ENCODE measurements around the gene SLC19A1. TPM values are rescaled to one million over a fixed set of nuclear protein-coding genes. Genes with fewer than 3 reads are reported as not detected.

Gene SLC19A1
- total and polyA plus RNA-seq, 10 donors = 7.5 to 52.8 (median 32.4) TPM

DNA sequence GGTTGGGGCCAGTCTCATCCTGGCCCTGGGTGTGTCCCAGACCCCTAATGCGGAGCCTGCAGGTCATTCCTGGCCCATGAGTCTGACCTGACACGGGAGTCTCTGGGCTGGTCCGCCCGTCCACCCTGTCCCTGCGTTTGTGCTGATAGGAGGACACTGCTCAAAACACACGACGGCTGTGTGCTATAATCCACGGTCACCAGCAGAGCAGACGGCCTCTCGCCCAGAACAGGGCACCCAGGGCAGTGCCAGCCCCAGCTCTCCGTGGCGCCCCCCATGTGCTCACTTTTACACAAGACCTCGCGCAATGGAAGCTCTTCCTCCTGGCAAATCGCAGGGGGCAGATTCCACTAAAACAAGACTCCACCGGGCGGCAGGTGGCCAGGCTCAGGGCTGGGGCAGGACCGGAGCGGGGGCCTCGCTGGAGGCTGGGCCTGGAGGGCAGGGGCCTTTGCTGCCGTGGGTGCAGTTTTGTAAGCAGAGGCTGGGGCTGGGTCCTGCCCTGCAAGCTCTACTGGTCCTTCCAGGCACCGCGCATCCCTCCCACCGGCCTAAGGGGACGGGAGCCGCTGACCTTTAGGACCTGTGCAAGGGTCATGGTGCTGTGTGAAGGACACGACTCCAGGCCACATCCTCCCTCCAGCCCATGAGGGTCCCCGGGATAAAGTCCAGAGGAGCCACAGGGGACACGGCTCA is 10.6 kb upstream of the SLC19A1 start:
- peak overlapping the region in 1 of 8 donors; percentile 61 for H3K4me3 ChIP-seq
- no peaks in the 10 kb centered on the region for H3K9me3 ChIP-seq
- no peaks in the 10 kb centered on the region for H3K36me3 ChIP-seq
- WGBS, 5 donors = 83 to 91% (median 84%) methylated on average over 6 to 29 of the region's 29 CpGs
- intact Hi-C loops (cut with DNase I; ENCODE audit: low total_unique reads) = no loop called here
- H3K27me3 ChIP-seq (replicated peaks in 1 of 7) = peaks cover 0 to 12% (median 0%) of the 10 kb centered on the region in 7 donors
- H3K4me1 ChIP-seq = peaks cover 18 to 63% (median 48%) of the 10 kb centered on the region in 6 donors
- H3K27ac ChIP-seq = peak overlapping the region in 7 of 8 donors; percentile 64 to 95 (median 89)
- DNase-seq = peak; percentile 84
- TF ChIP-seq CTCF (IDR thresholded peaks at IDR 0.05 in 8 of 11, conservative IDR thresholded peaks at IDR 0.05 in 3 of 11) (no peak), POLR2A (IDR thresholded peaks at IDR 0.05) (no peak), POLR2AphosphoS5 (IDR thresholded peaks at IDR 0.05) (no peak)

DNA sequence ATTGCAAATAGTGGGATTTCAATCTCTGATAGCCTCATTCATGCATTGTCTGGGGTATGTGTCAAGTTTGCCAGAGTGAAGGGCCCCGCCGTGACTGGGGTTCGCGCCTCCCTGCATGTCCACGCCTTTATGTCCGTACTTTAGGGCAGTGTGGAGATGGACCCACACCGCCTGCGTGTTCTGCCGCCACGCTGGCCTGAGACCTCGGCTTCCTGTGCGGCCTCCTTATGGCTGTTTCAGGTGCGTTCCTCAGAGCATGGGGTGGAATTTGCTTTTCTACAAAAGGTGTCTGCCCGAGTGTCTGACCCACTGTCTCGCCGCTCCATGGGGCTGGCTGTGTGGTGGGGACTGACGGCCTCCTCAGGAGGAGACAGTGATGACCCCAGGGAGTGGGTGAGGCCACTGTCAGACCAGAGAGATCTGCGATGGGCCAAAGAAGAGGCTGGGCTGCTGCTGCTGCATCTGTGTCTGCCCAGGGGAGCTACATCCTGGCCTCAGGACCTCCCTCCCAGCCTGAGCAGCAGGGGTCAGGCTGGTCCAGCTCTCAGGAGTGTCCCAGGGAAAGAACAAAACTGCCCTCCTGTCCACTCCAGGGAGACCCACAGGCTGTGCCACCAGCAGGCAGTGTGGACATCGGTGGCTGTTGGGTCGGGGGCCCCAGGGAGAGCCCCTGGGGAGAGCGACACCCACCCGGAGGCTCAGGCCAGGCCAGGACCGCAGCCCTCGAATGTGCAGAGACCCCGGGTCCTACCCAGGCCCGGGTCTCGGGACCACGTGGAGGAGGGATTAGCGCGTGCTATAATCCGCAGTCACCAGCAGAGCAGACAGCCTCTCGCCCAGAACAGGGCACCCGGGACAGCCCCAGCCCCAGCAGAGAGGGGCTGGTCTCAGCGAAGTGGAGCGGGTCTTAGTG is 9.8 kb upstream of the SLC19A1 start:
- DNase-seq = peak; percentile 81
- Histone ChIP-seq H3K27me3 (replicated peaks in 1 of 7) (peaks cover 0 to 12% (median 0%) of the 10 kb centered on the region in 7 donors), H3K4me1 (peaks cover 18 to 63% (median 48%) of the 10 kb centered on the region in 6 donors), H3K36me3 (no peaks in the 10 kb centered on the region), H3K27ac (peak overlapping the region in 7 of 8 donors; percentile 64 to 95 (median 89)), H3K4me3 (peak overlapping the region in 1 of 8 donors; percentile 61), H3K9me3 (no peaks in the 10 kb centered on the region)
- TF ChIP-seq POLR2A (IDR thresholded peaks at IDR 0.05) (no peak), POLR2AphosphoS5 (IDR thresholded peaks at IDR 0.05) (peak in 2 of 3 donors; percentile 3 to 19), CTCF (IDR thresholded peaks at IDR 0.05 in 8 of 11, conservative IDR thresholded peaks at IDR 0.05 in 3 of 11) (no peak)
- WGBS, 5 donors = 83 to 91% (median 86%) methylated on average over 22 to 35 of the region's 35 CpGs
- intact Hi-C loops (cut with DNase I; ENCODE audit: low total_unique reads) = no loop called here

- Histone ChIP-seq H3K36me3 (no peaks in the 10 kb centered on the region), H3K4me3 (peak overlapping the region in 2 of 8 donors; percentile 23 to 61), H3K9me3 (no peaks in the 10 kb centered on the region), H3K27me3 (replicated peaks in 1 of 7) (peaks cover 0 to 10% (median 0%) of the 10 kb centered on the region in 7 donors), H3K4me1 (peaks cover 18 to 57% (median 44%) of the 10 kb centered on the region in 6 donors), H3K27ac (peak overlapping the region; percentile 27 to 95 (median 86))
- intact Hi-C loops (cut with DNase I; ENCODE audit: low total_unique reads) = no loop called here
- peak; percentile 53 for DNase-seq
- WGBS, 5 donors = 24 to 38% (median 35%) methylated on average over 8 of the region's 8 CpGs
- TF ChIP-seq POLR2AphosphoS5 (IDR thresholded peaks at IDR 0.05) = peak in 1 of 3 donors; percentile 2
- no peak for TF ChIP-seq POLR2A (IDR thresholded peaks at IDR 0.05)
These were observed 9.1 kb upstream of the SLC19A1 start for GRCh38 chr21:45551316-45551715.

DNA sequence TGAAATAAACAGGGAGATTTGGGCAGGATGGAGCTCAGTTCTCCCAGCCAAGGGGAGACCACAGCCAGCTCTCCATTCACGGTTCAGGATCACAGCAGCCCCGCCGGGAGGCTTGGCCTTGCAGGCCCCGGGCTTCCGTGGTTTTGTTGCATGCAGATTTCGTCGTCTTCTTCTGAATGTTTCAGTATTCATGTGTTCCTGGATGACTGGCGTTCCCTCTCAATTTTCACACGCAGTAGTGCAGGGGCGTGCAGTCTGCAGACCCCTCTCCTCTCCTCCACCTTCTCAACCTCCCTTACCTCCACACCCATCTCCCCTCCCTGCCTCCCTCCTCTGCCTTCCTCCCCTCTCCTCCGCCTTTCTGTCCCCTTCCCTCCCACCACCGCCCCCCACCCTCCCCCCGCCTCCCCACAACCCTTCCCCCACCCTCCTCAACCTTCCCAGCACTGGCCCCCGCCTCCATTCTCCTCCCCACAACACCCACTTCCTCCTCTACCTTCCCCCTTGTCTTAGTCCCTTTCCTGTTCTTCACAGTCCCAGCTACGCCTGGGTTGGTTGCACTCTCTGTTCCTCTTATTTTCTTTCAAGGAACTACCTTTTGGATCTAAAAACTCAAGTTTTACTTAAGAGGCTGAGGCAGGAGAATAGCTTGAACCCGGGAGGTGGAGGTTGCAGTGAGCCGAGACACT is 8.4 kb upstream of the SLC19A1 start:
- Histone ChIP-seq H3K4me3 (peak overlapping the region in 5 of 8 donors; percentile 8 to 61 (median 23)), H3K27me3 (replicated peaks in 1 of 7) (peaks cover 0 to 3% (median 0%) of the 10 kb centered on the region in 7 donors), H3K4me1 (peaks cover 12 to 51% (median 37%) of the 10 kb centered on the region in 6 donors), H3K9me3 (no peaks in the 10 kb centered on the region), H3K36me3 (no peaks in the 10 kb centered on the region), H3K27ac (peak overlapping the region; percentile 57 to 95 (median 88))
- 9 to 15% (median 11%) methylated on average over 13 to 17 of the region's 17 CpGs for WGBS, 5 donors
- intact Hi-C loops (cut with DNase I; ENCODE audit: low total_unique reads) = no loop called here
- TF ChIP-seq CTCF (IDR thresholded peaks at IDR 0.05 in 8 of 11, conservative IDR thresholded peaks at IDR 0.05 in 3 of 11) (peak in 1 of 11 experiments; percentile 2), POLR2A (IDR thresholded peaks at IDR 0.05) (peak in 1 of 3 donors; percentile 7), POLR2AphosphoS5 (IDR thresholded peaks at IDR 0.05) (peak in 1 of 3 donors; percentile 77)
- DNase-seq = peak; percentile 89
